Upper lobe of left lung (tissue), 4 donors: ENCODE measurements around the gene KCNK1.

Experiments used
- CTCF ChIP-seq, 6 experiments: fragments of 450-650 bp in 4 of 6; fragments of 200-600 bp in 2 of 6; sonication (generic) in 2 of 6; IDR thresholded peaks; one replicate each; pipeline ENCODE4 v1.5.1; 2016 to 2019; ENCODE audit warnings: antibody characterized with exemption in 6 of 6
- EP300 ChIP-seq, 4 donors: sonication (generic); formaldehyde crosslinking; IDR thresholded peaks; one replicate each; pipeline ENCODE4 v1.5.1; 2017; ENCODE audit warnings: antibody characterized with exemption in 4 of 4, control low read depth in 2 of 4
- POLR2A ChIP-seq, 4 donors: fragments of 450-650 bp; IDR thresholded peaks; one replicate each; pipeline ENCODE4 v1.5.1; 2016 to 2017; ENCODE audit warnings: antibody characterized with exemption in 4 of 4, mild to moderate bottlenecking in 2 of 4

- TF ChIP-seq POLR2A (IDR thresholded peaks at IDR 0.05) (no peak), CTCF (IDR thresholded peaks at IDR 0.05) (no peak), EP300 (IDR thresholded peaks at IDR 0.05) (no peak)
These were observed 65.9 kb downstream of the KCNK1 start for GRCh38 chr1:233679591-233680373.
